H7 (cell line): ENCODE measurements around the gene ALAD. TPM values are rescaled to one million over a fixed set of nuclear protein-coding genes. Genes with fewer than 3 reads are reported as not detected.
"Not testable (repeated sequence)": the region's sequence is repeated elsewhere in the genome, so short reads cannot be mapped to it uniquely, and the experiment has no call there.

Experiments used
- DNase-seq: peaks from one replicate; pipeline ENCODE4 v3.0.0; 2012
- H3K27me3 ChIP-seq: 2 replicates; pipeline ENCODE4 v1.6.0; 2011; ENCODE audit warnings: mild to moderate bottlenecking, low read length; ENCODE audit not compliant: control insufficient read depth, insufficient read depth
- H3K36me3 ChIP-seq: replicated peaks from 2 replicates; pipeline ENCODE4 v1.5.1; 2011; ENCODE audit warnings: low read length; ENCODE audit not compliant: control insufficient read depth, insufficient read depth
- H3K4me3 ChIP-seq: 2 replicates; pipeline ENCODE4 v1.5.1; 2011; ENCODE audit warnings: low read depth, mild to moderate bottlenecking, control low read depth, low read length, moderate library complexity; ENCODE audit not compliant: insufficient read depth
- total RNA-seq: library from RNA; depleted of rRNA; stranded (reverse); fragments of >200 nt; shearing (Covaris generic); gene quantifications from 2 replicates; pipeline ENCODE4 v1.2.3, GENCODE V29; 2014; rRNA removed

The ALAD gene
- total RNA-seq, result 10.9 and 11.6 TPM in 2 replicates

- H3K4me3 ChIP-seq, result peak within 1 kb of the TSS; percentile 94
- no peaks in the 10 kb centered on the region for H3K36me3 ChIP-seq
- peak; percentile 100 for DNase-seq
- H3K27me3 ChIP-seq, result no peaks in the 10 kb centered on the region
These were observed at the start of gene ALAD for GRCh38 chr9:113401027-113401792. Gene ALAD, minus strand, starts transcription at chr9:113401284. Its CDS starts 7,725 bp downstream, at chr9:113393559.

GRCh38 chr9:113449376-113449775 is 48.3 kb upstream of the ALAD start:
- no peak overlapping the region for H3K4me3 ChIP-seq
- H3K36me3 ChIP-seq, result no peaks in the 10 kb centered on the region
- no peak for DNase-seq
- no peaks in the 10 kb centered on the region for H3K27me3 ChIP-seq

GRCh38 chr9:113446323-113446740 is 45.2 kb upstream of the ALAD start:
- H3K36me3 ChIP-seq, result no peaks in the 10 kb centered on the region
- no peak overlapping the region for H3K4me3 ChIP-seq
- no peaks in the 10 kb centered on the region for H3K27me3 ChIP-seq
- peak; percentile 58 for DNase-seq

- no peaks in the 10 kb centered on the region for H3K36me3 ChIP-seq
- no peak overlapping the region for H3K4me3 ChIP-seq
- no peak for DNase-seq
- H3K27me3 ChIP-seq, result no peaks in the 10 kb centered on the region
These were observed 43.7 kb upstream of the ALAD start for GRCh38 chr9:113444736-113445135.

- not testable (repeated sequence) for H3K27me3 ChIP-seq, H3K4me3 ChIP-seq, H3K36me3 ChIP-seq, DNase-seq
These were observed 36.6 kb upstream of the ALAD start for GRCh38 chr9:113437716-113438115.

- Histone ChIP-seq H3K27me3 (no peaks in the 10 kb centered on the region), H3K36me3 (no peaks in the 10 kb centered on the region), H3K4me3 (no peak overlapping the region)
- no peak for DNase-seq
These were observed 35.8 kb upstream of the ALAD start for GRCh38 chr9:113436728-113437515.

- no peaks in the 10 kb centered on the region for H3K27me3 ChIP-seq
- H3K36me3 ChIP-seq, result no peaks in the 10 kb centered on the region
- no peak for DNase-seq
- no peak overlapping the region for H3K4me3 ChIP-seq
These were observed 30.1 kb upstream of the ALAD start for GRCh38 chr9:113431191-113431590.

GRCh38 chr9:113428062-113428615 is 27.1 kb upstream of the ALAD start:
- no peak for DNase-seq
- H3K4me3 ChIP-seq, result no peak overlapping the region
- H3K27me3 ChIP-seq, result no peaks in the 10 kb centered on the region
- H3K36me3 ChIP-seq, result no peaks in the 10 kb centered on the region

GRCh38 chr9:113427629-113428028 is 26.5 kb upstream of the ALAD start:
- DNase-seq, result no peak
- no peak overlapping the region for H3K4me3 ChIP-seq
- no peaks in the 10 kb centered on the region for H3K27me3 ChIP-seq
- H3K36me3 ChIP-seq, result no peaks in the 10 kb centered on the region

GRCh38 chr9:113426701-113427100 is 25.6 kb upstream of the ALAD start:
- no peaks in the 10 kb centered on the region for H3K36me3 ChIP-seq
- H3K4me3 ChIP-seq, result no peak overlapping the region
- H3K27me3 ChIP-seq, result no peaks in the 10 kb centered on the region
- no peak for DNase-seq

- no peaks in the 10 kb centered on the region for H3K27me3 ChIP-seq
- no peaks in the 10 kb centered on the region for H3K36me3 ChIP-seq
- DNase-seq, result no peak
- no peak overlapping the region for H3K4me3 ChIP-seq
These were observed 24.0 kb upstream of the ALAD start for GRCh38 chr9:113425072-113425471.

- Histone ChIP-seq H3K27me3 (no peaks in the 10 kb centered on the region), H3K4me3 (no peak overlapping the region), H3K36me3 (no peaks in the 10 kb centered on the region)
- DNase-seq, result no peak
These were observed 20.6 kb upstream of the ALAD start for GRCh38 chr9:113421726-113422125.

GRCh38 chr9:113417370-113417769 is 16.3 kb upstream of the ALAD start:
- Histone ChIP-seq H3K4me3 (no peak overlapping the region), H3K36me3 (no peaks in the 10 kb centered on the region), H3K27me3 (no peaks in the 10 kb centered on the region)
- DNase-seq, result no peak

GRCh38 chr9:113416149-113416721 is 15.2 kb upstream of the ALAD start:
- Histone ChIP-seq H3K36me3 (no peaks in the 10 kb centered on the region), H3K27me3 (no peaks in the 10 kb centered on the region), H3K4me3 (no peak overlapping the region)
- DNase-seq, result no peak
